Left cardiac atrium (tissue), 4 donors: ENCODE results near the gene RCAN2. TPM values are rescaled to one million over a fixed set of nuclear protein-coding genes. Genes with fewer than 3 reads are reported as not detected.

ENCODE experiments used
- ATAC-seq, 2 donors: fragments of 200-7000 bp; cut with Tn5 transposase; one replicate each; pipeline ENCODE4 v1.9.1; 2020; ENCODE audit warnings: mild to moderate bottlenecking in 2 of 2, moderate library complexity in 2 of 2
- DNase-seq: peaks from one replicate; pipeline ENCODE4 v3.0.0-alpha.2; 2020
- intact Hi-C, 2 donors: fragments of 100-400 bp; cut with DNase I; formaldehyde crosslinking; loops; one replicate each; pipeline versions ENCODE4 v1.14.1 to v1.15.1; 2022 to 2023
- total RNA-seq, 2 donors: library from RNA; stranded (reverse); fragmentation: NEBNext Ultra II Directional; extraction: Animal tissue kit (Norgen Biotek cat#: 25700); gene quantifications; one replicate each; pipeline ENCODE4 v1.2.1, GENCODE V29; 2021
- donor health status: DM: no; HTN: yes; CAD: no.
- donor health status: DM: no; HTN: yes; CAD: no; lungs with severe emphysema.
- donor health status: DM: yes; HTN: yes; CAD: no.
- donor health status: Dilated cardiomyopathy.

The RCAN2 gene
- total RNA-seq, 2 donors from 2014 or later = 112 to 152 TPM

- DNase-seq (no peak), ATAC-seq (no peak)
- intact Hi-C loops = no loop called here
Measured at GRCh38 chr6:46501136-46502089, 10.2 kb upstream of the RCAN2 start.

GRCh38 chr6:46500382-46500781, 9.1 kb upstream of the RCAN2 start:
- intact Hi-C loops = no loop called here
- DNase-seq = no peak
- no peak for ATAC-seq

- intact Hi-C loops = loop anchor here (5.0 to 10.0 kb wide), 4 partner anchors 70 to 135 kb away; no protein-coding TSS in a partner anchor
- DNase-seq = peak; percentile 58
- ATAC-seq = peak; percentile 89 to 91
Measured at GRCh38 chr6:46491628-46492547, 639 bp upstream of the RCAN2 start.

- intact Hi-C loops = loop anchor here (5.0 to 10.0 kb wide), 4 partner anchors 68 to 137 kb away; no protein-coding TSS in a partner anchor
Measured at GRCh38 chr6:46490425-46491200, 636 bp downstream of the RCAN2 start.

GRCh38 chr6:46486181-46486580, 5.1 kb downstream of the RCAN2 start:
- intact Hi-C loops = no loop called here
- no peak for DNase-seq
- peak in 1 of 2 donors; percentile 11 for ATAC-seq

More at GRCh38 chr6:46490425-46491200, 636 bp downstream of the RCAN2 start:
- DNase-seq (peak; percentile 29), ATAC-seq (peak; percentile 33 to 55)

- ATAC-seq (peak; percentile 78 to 87), DNase-seq (peak; percentile 46)
- intact Hi-C loops = no loop called here
Measured at GRCh38 chr6:46484081-46484820, 7.0 kb downstream of the RCAN2 start.

- intact Hi-C loops = no loop called here
- no peak for DNase-seq
- ATAC-seq = no peak
Measured at GRCh38 chr6:46476301-46476700, 14.9 kb downstream of the RCAN2 start.

GRCh38 chr6:46473881-46474280, 17.4 kb downstream of the RCAN2 start:
- no peak for DNase-seq
- intact Hi-C loops = no loop called here
- no peak for ATAC-seq

- ATAC-seq = no peak
- intact Hi-C loops = no loop called here
- no peak for DNase-seq
Measured at GRCh38 chr6:46472243-46472642, 19.0 kb downstream of the RCAN2 start.

GRCh38 chr6:46469021-46469420, 22.2 kb downstream of the RCAN2 start:
- intact Hi-C loops = no loop called here
- DNase-seq = no peak
- ATAC-seq = peak in 1 of 2 donors; percentile 19

GRCh38 chr6:46468403-46469010, 22.7 kb downstream of the RCAN2 start:
- DNase-seq = no peak
- no peak for ATAC-seq
- intact Hi-C loops = no loop called here

- intact Hi-C loops = no loop called here
- ATAC-seq = no peak
- no peak for DNase-seq
Measured at GRCh38 chr6:46466570-46466969, 24.7 kb downstream of the RCAN2 start.

- ATAC-seq (no peak), DNase-seq (no peak)
- intact Hi-C loops = no loop called here
Measured at GRCh38 chr6:46465294-46466165, 25.7 kb downstream of the RCAN2 start.

GRCh38 chr6:46456297-46456696, 35.0 kb downstream of the RCAN2 start:
- intact Hi-C loops = no loop called here
- DNase-seq (no peak), ATAC-seq (no peak)

GRCh38 chr6:46454691-46455090, 36.6 kb downstream of the RCAN2 start:
- no peak for ATAC-seq

GRCh38 chr6:46453741-46454316, 37.4 kb downstream of the RCAN2 start:
- DNase-seq = no peak
- intact Hi-C loops = no loop called here
- ATAC-seq = no peak

More at GRCh38 chr6:46454691-46455090, 36.6 kb downstream of the RCAN2 start:
- DNase-seq = no peak
- intact Hi-C loops = no loop called here
